Daoy (cell line): Measurements from ENCODE around the gene PPAN. TPM values are rescaled to one million over a fixed set of nuclear protein-coding genes. Genes with fewer than 3 reads are reported as not detected.

Experiments
- DNase-seq: peaks from one replicate; pipeline ENCODE4 v3.0.0-alpha.2; 2015; ENCODE audit warnings: low read depth
- total RNA-seq: library from RNA; depleted of rRNA; stranded (reverse); fragments of >200 nt; shearing (Covaris generic); gene quantifications from 2 replicates; pipeline ENCODE4 v1.2.3, GENCODE V29; 2014

PPAN gene
- total RNA-seq, 1 experiment from 2014 or later = 55.3 TPM

- DNase-seq = no peak
Observed at GRCh38 chr19:10092648-10093294, 13.4 kb upstream of the PPAN start.

DNA sequence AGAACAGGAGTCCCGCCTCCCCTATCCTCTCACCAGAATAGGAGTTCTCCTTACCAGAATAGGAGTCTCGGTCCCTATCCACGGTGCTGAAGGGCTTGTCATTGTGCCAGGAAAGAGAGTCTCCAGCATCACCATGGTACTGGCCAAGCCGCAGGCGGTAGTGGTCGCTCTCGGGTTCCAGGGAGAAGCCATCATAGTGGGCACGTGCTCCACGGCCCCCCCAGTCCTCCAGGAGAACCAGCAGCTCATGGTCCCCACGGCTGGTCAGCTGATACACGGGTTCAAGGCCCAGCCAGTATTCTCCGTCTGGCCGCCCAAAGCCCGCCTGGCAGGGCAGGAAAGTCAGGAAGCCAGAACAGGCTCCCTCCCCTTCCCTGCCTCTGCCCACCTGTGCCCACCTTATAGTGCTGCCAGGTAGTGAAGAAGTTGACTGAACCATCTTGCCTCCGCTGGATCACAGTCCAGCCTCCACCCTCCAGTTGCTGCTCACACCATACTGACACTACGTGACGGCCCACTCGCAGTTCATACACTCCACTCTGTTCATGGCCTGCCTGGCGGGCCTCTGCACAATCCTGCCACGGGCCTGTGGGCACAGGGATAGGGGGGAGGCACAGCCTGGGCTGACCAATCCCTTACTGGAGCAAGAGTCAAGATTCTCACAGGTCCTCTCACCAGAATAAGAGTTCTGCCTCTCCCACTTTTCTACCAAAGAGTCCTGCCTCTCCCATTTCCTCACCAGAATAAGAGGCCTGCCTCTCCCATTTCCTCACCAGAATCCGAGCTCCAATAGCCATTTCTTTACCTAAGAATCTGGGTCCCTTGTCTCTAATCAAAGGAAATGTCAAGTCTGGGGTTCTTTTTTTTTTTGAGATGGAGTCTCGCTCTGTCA, 12.6 kb upstream of the PPAN start:
- DNase-seq = peak; percentile 9

DNA sequence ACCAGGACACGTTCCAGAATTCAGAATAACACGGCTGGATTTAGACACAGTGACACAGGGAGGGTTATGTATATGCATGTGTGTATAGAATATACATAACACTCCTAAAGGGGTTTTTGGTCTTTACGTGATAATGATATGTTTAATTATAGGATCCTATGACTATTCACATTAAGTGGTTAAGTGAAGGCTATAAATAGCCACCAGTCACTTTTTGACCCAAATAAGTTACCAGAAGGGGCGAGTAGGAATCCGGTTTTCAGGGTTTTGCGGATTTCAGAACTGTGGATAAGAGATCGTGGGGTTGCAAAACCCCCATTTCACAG, 10.6 kb upstream of the PPAN start:
- no peak for DNase-seq

DNA sequence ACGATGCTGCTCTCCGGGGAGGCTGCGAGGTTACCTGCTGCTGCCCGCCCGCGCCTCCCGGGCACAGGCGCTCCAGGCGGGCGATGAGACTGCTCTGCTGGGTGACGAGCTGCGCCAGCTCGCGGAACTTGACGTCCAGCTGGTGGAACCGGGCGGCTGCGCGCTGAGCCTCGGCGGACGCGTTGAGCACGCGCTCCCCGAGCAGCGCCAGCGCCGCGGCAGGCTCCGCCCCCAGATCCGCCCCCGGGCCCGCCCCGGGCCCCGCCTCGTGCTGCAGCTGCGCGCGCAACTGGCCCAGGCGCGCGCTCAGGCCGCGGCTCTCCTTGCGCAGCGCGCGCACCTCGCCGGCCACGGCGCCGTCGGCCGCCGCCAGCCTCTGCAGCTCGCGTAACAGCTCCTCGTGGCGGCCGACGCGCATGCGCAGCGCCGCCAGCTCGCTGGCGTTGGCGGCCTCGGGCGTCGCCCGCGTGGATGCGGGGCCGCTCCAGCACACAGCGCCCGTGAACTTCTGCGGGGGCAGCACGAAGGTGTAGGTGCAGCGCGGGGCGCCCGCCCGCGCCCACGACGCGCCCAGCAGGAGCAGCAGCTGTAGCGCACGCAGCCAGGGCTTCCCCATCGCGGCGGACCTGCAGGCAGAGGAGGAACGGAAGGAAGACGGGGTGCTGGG, 10.1 kb upstream of the PPAN start:
- peak; percentile 97 for DNase-seq

DNA sequence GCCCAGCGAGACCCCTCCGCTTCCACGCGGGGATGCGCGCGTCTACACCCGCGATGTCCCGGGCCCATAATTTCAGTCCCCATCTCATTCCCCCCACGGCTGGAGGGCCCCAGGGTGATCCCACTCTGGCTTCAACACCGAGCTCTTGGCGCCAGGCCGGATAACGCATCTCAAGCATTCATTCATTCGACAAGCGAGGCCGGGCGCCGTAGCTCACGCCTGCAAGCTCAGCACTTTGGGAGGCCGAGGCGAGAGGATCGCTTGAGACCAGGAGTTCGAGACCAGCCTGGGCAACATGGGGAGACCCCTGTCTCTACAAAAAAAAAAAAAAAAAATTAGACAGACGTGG, 9.6 kb upstream of the PPAN start:
- no peak for DNase-seq

DNA sequence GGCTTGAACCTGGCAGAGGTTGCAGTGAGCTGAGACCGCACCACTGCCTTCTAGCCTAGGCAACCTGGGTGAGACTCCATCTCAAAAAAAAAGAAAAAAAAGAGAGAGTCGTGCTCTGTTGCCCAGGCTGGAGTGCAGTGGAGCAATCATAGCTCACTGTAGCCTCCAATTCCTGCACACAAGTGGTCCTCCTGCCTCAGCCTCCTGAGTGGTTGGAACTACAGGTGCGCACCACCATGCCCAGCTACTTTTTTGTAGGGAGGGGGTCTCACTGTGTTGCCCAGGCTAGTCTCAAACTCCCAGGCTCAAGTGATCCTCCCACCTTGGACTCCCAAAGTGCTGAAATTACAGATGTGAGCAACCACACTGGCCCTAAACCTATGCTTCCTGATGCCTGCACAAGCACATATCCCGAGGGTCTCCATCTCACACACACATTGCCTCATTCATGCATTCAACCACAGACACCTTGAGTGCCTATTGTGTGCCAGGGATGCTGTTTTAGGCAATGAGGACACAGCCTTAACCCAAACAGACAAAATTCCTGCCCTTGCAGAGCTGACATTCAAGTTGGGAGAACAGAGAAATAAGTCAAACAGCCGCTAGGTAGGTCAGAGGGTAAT, 5.9 kb upstream of the PPAN start:
- no peak for DNase-seq

- DNase-seq = no peak
Observed at GRCh38 chr19:10102787-10103236, 3.4 kb upstream of the PPAN start.

DNA sequence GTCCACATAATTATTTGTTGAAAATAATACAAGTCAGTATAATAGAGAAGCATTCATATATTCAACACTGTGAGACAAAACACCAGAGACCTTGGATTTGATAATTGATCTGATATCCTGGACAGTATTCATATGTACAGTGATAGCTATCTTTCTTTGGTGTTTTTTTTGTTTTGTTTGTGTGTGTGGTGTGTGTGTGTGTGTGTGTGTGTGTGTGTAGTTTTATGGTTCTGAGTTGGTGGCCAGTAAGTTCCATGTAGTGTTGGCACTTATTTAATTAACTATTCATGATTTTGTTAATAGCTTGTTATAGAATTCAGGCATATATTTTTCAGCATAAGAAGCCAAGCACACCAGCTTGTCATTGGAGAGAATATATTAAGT, 2.0 kb upstream of the PPAN start:
- DNase-seq = no peak

GRCh38 chr19:10104665-10105508, 1.3 kb upstream of the PPAN start:
- no peak for DNase-seq

DNA sequence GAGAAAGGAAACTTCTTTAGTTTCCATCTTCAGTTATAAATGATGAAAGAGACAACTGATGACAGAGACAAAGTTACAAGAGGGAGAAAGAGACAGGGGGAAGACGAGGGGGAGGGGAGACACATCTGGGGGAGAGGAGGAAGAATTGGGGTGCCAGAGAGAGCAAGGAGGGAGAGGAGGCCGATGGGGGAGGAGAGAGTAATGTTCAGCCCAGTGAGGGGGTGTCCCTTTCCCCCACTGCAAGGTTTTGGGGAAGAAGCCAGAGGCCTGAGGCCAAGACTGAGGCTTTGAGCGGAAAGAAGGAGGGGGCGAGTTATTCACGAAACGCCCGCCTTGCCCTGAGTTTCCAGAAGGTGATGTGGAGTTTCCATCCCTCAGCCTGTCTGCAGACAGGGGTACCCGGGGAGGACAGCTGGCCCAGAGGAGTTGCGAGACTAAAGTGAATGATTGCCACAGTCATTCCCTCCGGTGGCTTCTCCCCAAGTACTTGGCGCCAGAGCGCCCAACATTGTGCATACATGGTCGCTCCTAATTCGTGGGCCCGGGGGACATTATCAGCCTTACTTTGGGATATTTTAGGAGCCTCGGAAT, 558 bp upstream of the PPAN start:
- no peak for DNase-seq

- DNase-seq = no peak
Observed at GRCh38 chr19:10107254-10107653, 1.1 kb downstream of the PPAN start.

- no peak for DNase-seq
Observed at GRCh38 chr19:10107817-10108367, 1.7 kb downstream of the PPAN start.

DNA sequence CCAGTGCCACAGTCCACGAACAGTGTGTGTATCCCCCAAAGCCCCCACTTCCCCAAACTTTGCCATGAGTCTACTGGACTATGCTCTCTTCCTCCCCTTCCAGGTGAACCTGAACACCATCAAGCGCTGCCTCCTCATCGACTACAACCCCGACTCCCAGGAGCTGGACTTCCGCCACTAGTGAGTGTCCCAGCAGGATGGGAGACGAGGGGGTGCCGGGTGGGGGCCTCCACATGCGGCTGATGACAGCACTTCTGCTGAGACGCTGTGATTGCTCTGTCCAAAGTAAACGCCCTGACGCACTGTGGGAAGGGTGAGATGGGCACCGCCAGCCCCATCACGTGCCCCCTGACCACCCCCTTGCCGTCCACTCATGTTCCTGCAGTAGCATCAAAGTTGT, 3.4 kb downstream of the PPAN start:
- no peak for DNase-seq

- DNase-seq = no peak
Observed at GRCh38 chr19:10110076-10110971, 4.2 kb downstream of the PPAN start.

- no peak for DNase-seq
Observed at GRCh38 chr19:10110972-10111317, 4.8 kb downstream of the PPAN start.

DNA sequence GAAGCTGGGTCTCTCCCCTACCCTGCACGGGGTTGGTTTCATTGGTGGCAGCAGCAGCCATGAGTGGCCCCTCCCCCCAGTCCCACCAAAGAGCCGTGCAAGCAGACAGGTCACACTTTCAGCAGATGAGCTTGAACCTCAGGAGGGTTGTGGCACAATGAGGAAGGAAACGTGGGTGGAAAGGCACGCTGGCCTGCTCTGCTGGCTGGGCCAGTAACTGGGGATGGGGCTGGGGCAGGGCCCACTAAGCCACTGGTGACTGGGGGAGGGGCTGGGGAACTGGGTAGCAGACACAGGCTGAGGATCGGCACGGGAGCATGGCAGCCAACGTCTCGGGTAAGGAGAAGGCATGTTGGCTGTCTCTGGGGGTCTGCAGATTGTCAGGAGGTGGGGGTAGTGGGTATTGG, 5.2 kb downstream of the PPAN start, which contains the start of gene P2RY11:
TSS of gene P2RY11 (plus strand) at position 289 of the 407 bp plus-strand sequence. CDS start at position 318, 29 bp downstream.
- no peak for DNase-seq

DNA sequence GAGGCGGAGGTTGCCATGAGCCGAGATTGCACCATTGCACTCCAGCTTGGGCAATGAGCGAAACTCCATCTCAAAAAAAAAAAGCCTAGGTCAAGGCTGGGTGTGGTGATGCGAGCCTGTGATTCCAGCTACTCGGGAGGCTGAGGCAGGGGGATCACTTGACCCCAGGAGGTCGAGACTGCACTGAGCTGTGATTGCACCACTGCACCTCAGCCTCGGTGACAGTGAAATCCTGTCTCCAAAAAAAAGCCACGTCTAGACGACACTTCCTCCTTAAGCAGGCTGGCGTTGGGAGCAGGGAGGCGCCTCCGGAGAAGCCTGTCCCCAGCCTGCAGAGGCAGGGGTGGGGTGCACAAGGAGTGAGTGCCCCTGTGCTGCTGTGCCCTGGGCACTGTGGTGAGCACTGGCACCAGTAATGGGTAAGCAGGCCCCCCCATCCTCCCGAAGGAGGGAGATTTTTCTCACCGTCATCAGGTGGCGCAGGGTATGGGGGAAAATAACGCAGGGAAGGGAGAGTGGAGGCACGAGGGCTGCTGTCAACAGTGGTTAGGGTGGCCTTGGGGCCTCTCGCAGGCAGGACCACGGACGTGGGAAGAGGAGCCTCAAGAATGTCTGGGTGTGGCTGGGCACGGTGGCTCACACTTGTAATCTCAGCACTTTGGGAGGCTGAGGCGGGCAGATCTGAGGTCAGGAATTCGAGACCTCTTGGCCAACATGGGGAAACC, 6.0 kb downstream of the PPAN start:
- peak; percentile 60 for DNase-seq

DNA sequence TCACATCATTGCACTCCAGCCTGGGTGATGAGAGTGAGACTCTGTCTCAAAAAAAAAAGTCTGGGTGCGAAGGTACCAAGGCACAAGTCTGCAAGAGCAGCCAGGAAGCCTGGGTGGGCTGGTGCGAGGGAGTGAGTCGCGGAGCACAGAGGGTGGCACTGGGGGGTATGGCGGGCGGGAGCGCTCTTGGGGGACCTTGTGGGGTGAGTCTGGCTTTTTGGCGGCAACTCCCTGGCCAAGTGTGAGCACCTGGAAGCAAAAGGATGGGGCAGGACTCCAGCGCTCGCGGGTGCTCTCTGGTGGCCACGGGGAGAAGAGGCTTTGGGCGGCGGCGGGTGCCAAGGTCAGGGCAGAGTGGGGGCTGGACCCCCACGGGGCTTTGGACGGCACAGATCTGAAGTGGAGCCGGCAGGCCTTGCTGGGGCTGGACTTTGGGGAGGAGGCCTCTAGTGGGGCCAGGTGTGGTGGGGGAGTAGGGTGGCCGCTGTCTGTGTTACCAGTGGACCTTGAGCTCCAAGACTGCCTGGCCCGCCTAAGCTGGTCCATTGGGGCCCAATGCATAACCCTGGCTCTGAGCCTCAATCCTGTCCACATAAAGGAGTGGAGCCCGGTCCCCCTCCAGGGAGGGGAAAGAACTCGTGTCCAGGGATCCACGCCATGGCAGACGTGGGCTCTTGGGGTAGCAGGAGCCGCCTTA, 6.9 kb downstream of the PPAN start:
- peak; percentile 82 for DNase-seq
